CD4-positive, alpha-beta memory T cell (primary cell): Measurements from ENCODE around the gene MT1F. TPM values are rescaled to one million over a fixed set of nuclear protein-coding genes. Genes with fewer than 3 reads are reported as not detected.
"Not testable (repeated sequence)": the region's sequence is repeated elsewhere in the genome, so short reads cannot be mapped to it uniquely, and the experiment has no call there.

Experiments used
- CTCF ChIA-PET: fragments of 350-600 bp; sonication (Branson Sonifier 250); formaldehyde crosslinking; loops from one replicate; lab custom pipeline; 2021; ENCODE audit warnings: inconsistent platforms; ENCODE audit not compliant: partially characterized antibody; lab: Charles Lee
- POLR2A ChIA-PET: fragments of 350-600 bp; sonication (Branson Sonifier 250); formaldehyde crosslinking; loops from one replicate; lab custom pipeline; 2021; ENCODE audit not compliant: partially characterized antibody; lab: Charles Lee
- DNase-seq, 5 donors: peaks; one replicate each; pipeline versions ENCODE4 v3.0.0 to v3.0.0-alpha.2; 2020 to 2022; ENCODE audit warnings: mixed read lengths in 1 of 5
- H3K27ac ChIP-seq: one replicate; pipeline ENCODE4 v1.7.0; 2013; ENCODE audit warnings: low read depth, low read length
- H3K27me3 ChIP-seq: 2 replicates; pipeline ENCODE4 v1.7.0; 2013; ENCODE audit warnings: mild to moderate bottlenecking, low read length, moderate library complexity; ENCODE audit not compliant: insufficient read depth
- H3K36me3 ChIP-seq: 2 replicates; pipeline ENCODE4 v1.7.0; 2013; ENCODE audit warnings: mild to moderate bottlenecking, low read length, moderate library complexity; ENCODE audit not compliant: insufficient read depth
- H3K4me1 ChIP-seq: 2 replicates; pipeline ENCODE4 v1.7.0; 2013; ENCODE audit warnings: mild to moderate bottlenecking, low read length, moderate library complexity; ENCODE audit not compliant: insufficient read depth
- H3K4me3 ChIP-seq, 2 donors: one replicate each; pipeline ENCODE4 v1.7.0; 2013; ENCODE audit warnings: low read length in 2 of 2, mild to moderate bottlenecking in 1 of 2
- H3K9me3 ChIP-seq, 2 donors: one replicate each; pipeline ENCODE4 v1.7.0; 2013; ENCODE audit warnings: low read length in 2 of 2, control low read depth in 1 of 2; ENCODE audit not compliant: control insufficient read depth in 1 of 2
- H3K27ac Mint-ChIP-seq, 7 donors: one replicate each; pipeline ENCODE4 v1.8.0; 2020 to 2021; ENCODE audit warnings: mixed read lengths in 7 of 7, mild to moderate bottlenecking in 6 of 7, inconsistent platforms in 3 of 7, moderate library complexity in 3 of 7
- H3K27me3 Mint-ChIP-seq, 2 donors: one replicate each; pipeline ENCODE4 v1.8.0; 2020 to 2021; ENCODE audit warnings: mixed read lengths in 2 of 2
- H3K36me3 Mint-ChIP-seq, 2 donors: one replicate each; pipeline ENCODE4 v1.8.0; 2020 to 2021; ENCODE audit warnings: mixed read lengths in 2 of 2, inconsistent platforms in 1 of 2, mild to moderate bottlenecking in 1 of 2
- H3K4me1 Mint-ChIP-seq, 4 donors: one replicate each; pipeline ENCODE4 v1.8.0; 2020 to 2021; ENCODE audit warnings: mixed read lengths in 4 of 4, mild to moderate bottlenecking in 1 of 4
- H3K4me3 Mint-ChIP-seq, 8 donors: one replicate each; pipeline ENCODE4 v1.8.0; 2020 to 2021; ENCODE audit warnings: mixed read lengths in 8 of 8, mild to moderate bottlenecking in 7 of 8, moderate library complexity in 6 of 8, inconsistent platforms in 3 of 8
- H3K9me3 Mint-ChIP-seq, 8 donors: one replicate each; pipeline ENCODE4 v1.8.0; 2020 to 2021; ENCODE audit warnings: mixed read lengths in 8 of 8, mild to moderate bottlenecking in 5 of 8, inconsistent platforms in 3 of 8, moderate library complexity in 1 of 8
- intact Hi-C: fragments of 100-400 bp; cut with micrococcal nuclease; formaldehyde crosslinking; loops from one replicate; pipeline ENCODE4 v1.15.1; 2023
- polyA plus RNA-seq, 2 donors: library from polyadenylated mRNA; unstranded; fragments of 300-500 nt; fragmentation: Illumina TruSeq; gene quantifications; one replicate each; pipeline ENCODE4 v1.2.3, GENCODE V29; 2021
- total RNA-seq, 2 experiments: library from RNA; stranded (reverse); gene quantifications; one replicate each; pipeline ENCODE4 v1.2.3, GENCODE V29; 2021

MT1F gene
- total and polyA plus RNA-seq, 4 experiments from 2014 or later: 8.3 to 28.9 (median 12.5) TPM

- Histone ChIP-seq H3K27ac (no peak overlapping the region), H3K9me3 (no peaks in the 10 kb centered on the region), H3K36me3 (no peaks in the 10 kb centered on the region), H3K4me3 (peak overlapping the region in 1 of 2 donors; percentile 22), H3K4me1 (no peaks in the 10 kb centered on the region), H3K27me3 (no peaks in the 10 kb centered on the region)
- Mint-ChIP-seq H3K4me3 (peak overlapping the region; percentile 27 to 76 (median 66)), H3K27me3 (peaks cover 0 to 7% of the 10 kb centered on the region in 2 donors), H3K9me3 (no peaks in the 10 kb centered on the region), H3K27ac (peak overlapping the region in 2 of 7 donors; percentile 50 to 57), H3K36me3 (no peaks in the 10 kb centered on the region), H3K4me1 (peaks cover 3 to 6% (median 5%) of the 10 kb centered on the region in 4 donors)
- peak in 2 of 5 donors; percentile 26 to 46 for DNase-seq
- CTCF ChIA-PET: interaction anchor here (2.0 kb wide), 1 partner anchor 41 kb away, joined by 8 read pairs; no protein-coding TSS in a partner anchor
- intact Hi-C loops: loop anchor here (1.0 kb wide), 1 partner anchor 9 kb away; the partner anchor contains the start of gene MT2A
- POLR2A ChIA-PET: interaction anchor here (1.2 to 1.6 kb wide), 3 partner anchors 9 to 46 kb away, joined by 3 to 4 read pairs (median 3); partner anchors contain the start of gene MT2A
Measured at GRCh38 chr16:56617212-56618085, 40.3 kb upstream of the MT1F start.

- intact Hi-C loops: no loop called here
- no peaks in the 10 kb centered on the region for H3K27me3 ChIP-seq
- no peak overlapping the region for H3K27ac ChIP-seq
- Mint-ChIP-seq H3K4me3 (peak overlapping the region in 1 of 8 donors; percentile 4), H3K27me3 (peaks cover 0 to 7% of the 10 kb centered on the region in 2 donors), H3K36me3 (no peaks in the 10 kb centered on the region), H3K4me1 (peaks cover 3 to 6% (median 5%) of the 10 kb centered on the region in 4 donors), H3K9me3 (no peaks in the 10 kb centered on the region), H3K27ac (peak overlapping the region in 2 of 7 donors; percentile 47 to 57)
- ChIA-PET CTCF (interaction anchor here (1.0 to 2.0 kb wide), 2 partner anchors 41 to 85 kb away, joined by 4 to 8 read pairs; no protein-coding TSS in a partner anchor), POLR2A (interaction anchor here (1.2 to 1.6 kb wide), 3 partner anchors 10 to 45 kb away, joined by 3 to 4 read pairs (median 3); partner anchors contain the start of gene MT2A)
- no peaks in the 10 kb centered on the region for H3K36me3 ChIP-seq
- H3K9me3 ChIP-seq: no peaks in the 10 kb centered on the region
- no peaks in the 10 kb centered on the region for H3K4me1 ChIP-seq
- no peak for DNase-seq
- H3K4me3 ChIP-seq: no peak overlapping the region
Measured at GRCh38 chr16:56618138-56618537, 39.6 kb upstream of the MT1F start.

DNA sequence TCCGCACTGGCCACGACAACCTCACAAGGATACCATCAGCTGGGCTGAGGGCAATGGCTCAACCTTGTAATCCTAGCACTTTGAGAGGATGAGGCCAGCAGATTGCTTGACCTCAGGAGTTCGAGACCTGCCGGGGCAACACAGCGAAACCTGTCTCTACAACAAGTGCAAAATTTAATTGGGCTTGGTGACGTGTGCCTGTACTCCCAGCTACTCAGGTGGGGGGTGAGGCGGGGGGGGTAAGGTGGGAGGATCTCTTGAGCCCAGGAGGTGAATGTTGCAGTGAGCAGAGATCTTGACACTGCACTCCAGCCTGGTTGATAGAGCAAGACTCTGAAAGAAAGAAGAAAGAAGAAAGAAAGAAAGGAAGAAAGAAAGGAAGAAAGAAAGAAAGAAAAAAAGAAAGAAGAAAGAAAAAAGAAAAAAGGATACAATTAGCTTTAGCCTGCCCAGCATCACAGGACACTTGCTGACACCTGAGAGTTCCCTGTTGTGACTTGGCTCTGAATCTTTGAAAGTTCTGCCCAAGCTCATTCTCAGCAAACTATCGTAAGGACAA, 37.3 kb upstream of the MT1F start:
- peaks cover 8 to 14% (median 12%) of the 10 kb centered on the region in 4 donors for H3K4me1 Mint-ChIP-seq
- H3K9me3 Mint-ChIP-seq: no peaks in the 10 kb centered on the region
- no peak overlapping the region for H3K4me3 Mint-ChIP-seq
- CTCF ChIA-PET: no interaction called here
- no peak overlapping the region for H3K4me3 ChIP-seq
- no peaks in the 10 kb centered on the region for H3K27me3 ChIP-seq
- intact Hi-C loops: no loop called here
- H3K27ac Mint-ChIP-seq: no peak overlapping the region
- no peaks in the 10 kb centered on the region for H3K36me3 Mint-ChIP-seq
- H3K9me3 ChIP-seq: no peaks in the 10 kb centered on the region
- peaks cover 0 to 15% of the 10 kb centered on the region in 2 donors for H3K27me3 Mint-ChIP-seq
- H3K4me1 ChIP-seq: peaks cover 6% of the 10 kb centered on the region
- POLR2A ChIA-PET: interaction anchor here (0.6 kb wide), 1 partner anchor 54 kb away, joined by 3 read pairs; no protein-coding TSS in a partner anchor
- DNase-seq: no peak
- no peaks in the 10 kb centered on the region for H3K36me3 ChIP-seq
- H3K27ac ChIP-seq: no peak overlapping the region

- H3K27ac ChIP-seq, H3K4me3 ChIP-seq, H3K9me3 ChIP-seq, H3K4me3 Mint-ChIP-seq, H3K27me3 ChIP-seq, CTCF ChIA-PET, intact Hi-C loops, POLR2A ChIA-PET, H3K9me3 Mint-ChIP-seq, H3K36me3 Mint-ChIP-seq, H3K36me3 ChIP-seq, DNase-seq: not testable (repeated sequence)
- H3K27ac Mint-ChIP-seq: peak overlapping the region in 1 of 7 donors; percentile 1
- peaks cover 0 to 21% of the 10 kb centered on the region in 2 donors for H3K27me3 Mint-ChIP-seq
- peaks cover 14% of the 10 kb centered on the region for H3K4me1 ChIP-seq
- peaks cover 12 to 23% (median 15%) of the 10 kb centered on the region in 4 donors for H3K4me1 Mint-ChIP-seq
Measured at GRCh38 chr16:56621665-56622445, 35.9 kb upstream of the MT1F start.

DNA sequence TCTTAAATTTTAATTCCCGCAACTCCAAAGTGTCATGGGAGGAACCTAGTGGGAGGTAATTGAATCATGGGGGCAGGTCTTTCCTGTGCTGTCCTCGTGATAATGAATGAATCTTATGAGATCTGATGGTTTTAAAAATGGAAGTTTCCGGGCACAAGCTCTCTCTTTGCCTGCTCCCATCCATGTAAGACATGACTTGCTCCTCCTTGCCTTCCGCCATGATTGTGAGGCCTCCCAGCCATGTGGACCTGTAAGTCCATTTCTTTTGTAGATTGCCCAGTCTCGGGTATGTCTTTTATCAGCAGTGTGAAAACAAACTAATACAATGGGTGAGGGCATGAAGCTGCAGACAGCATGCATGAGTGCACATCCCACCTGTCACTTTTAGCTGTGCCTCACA, 34.6 kb upstream of the MT1F start:
- POLR2A ChIA-PET: interaction anchor here (0.8 to 3.6 kb wide), 5 partner anchors 15 to 59 kb away, joined by 3 to 15 read pairs (median 3); partner anchors contain the start of genes MT1A, MT1X and MT2A

DNA sequence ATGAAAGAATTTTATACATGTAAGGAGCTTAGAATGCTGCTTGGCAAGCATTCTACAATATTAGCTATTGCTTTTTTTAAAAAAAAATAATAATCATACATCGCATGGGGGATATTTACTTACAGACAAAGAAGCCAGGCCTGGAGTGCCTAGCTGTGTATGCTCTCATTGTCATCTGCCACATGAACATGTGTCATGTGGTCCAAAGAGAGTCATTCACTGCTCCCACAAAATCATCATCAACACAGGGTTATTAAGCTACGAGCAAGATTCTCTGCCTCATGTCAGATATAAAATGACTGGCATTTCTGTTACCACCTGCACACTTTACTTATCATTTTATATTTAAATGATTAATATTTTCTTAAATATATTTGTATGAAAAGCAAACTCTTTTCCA, 34.1 kb upstream of the MT1F start:
- Mint-ChIP-seq H3K27me3 (peaks cover 0 to 24% of the 10 kb centered on the region in 2 donors), H3K36me3 (no peaks in the 10 kb centered on the region), H3K4me3 (peak overlapping the region in 1 of 8 donors; percentile 22), H3K9me3 (no peaks in the 10 kb centered on the region), H3K4me1 (peaks cover 11 to 18% (median 12%) of the 10 kb centered on the region in 4 donors), H3K27ac (no peak overlapping the region)
- Histone ChIP-seq H3K36me3 (no peaks in the 10 kb centered on the region), H3K4me3 (no peak overlapping the region), H3K4me1 (peaks cover 14% of the 10 kb centered on the region), H3K27me3 (peaks cover 9% of the 10 kb centered on the region), H3K9me3 (no peaks in the 10 kb centered on the region), H3K27ac (no peak overlapping the region)
- CTCF ChIA-PET: interaction anchor here (0.8 to 1.8 kb wide), 6 partner anchors 8 to 53 kb away, joined by 3 to 9 read pairs (median 3); no protein-coding TSS in a partner anchor
- intact Hi-C loops: no loop called here
- POLR2A ChIA-PET: interaction anchor here (0.6 to 3.6 kb wide), 6 partner anchors 14 to 358 kb away, joined by 3 to 15 read pairs (median 4); partner anchors contain the start of genes MT1A, MT1X and MT2A
- no peak for DNase-seq

More for the DNA sequence above, 34.6 kb upstream of the MT1F start:
- Mint-ChIP-seq H3K27me3 (peaks cover 0 to 22% of the 10 kb centered on the region in 2 donors), H3K4me1 (peaks cover 11 to 18% (median 12%) of the 10 kb centered on the region in 4 donors), H3K27ac (peak overlapping the region in 1 of 7 donors; percentile 66)
- CTCF ChIA-PET: interaction anchor here (0.8 to 1.8 kb wide), 5 partner anchors 8 to 54 kb away, joined by 3 to 9 read pairs (median 3); no protein-coding TSS in a partner anchor
- H3K27ac ChIP-seq, H3K9me3 ChIP-seq, H3K36me3 ChIP-seq, intact Hi-C loops, DNase-seq, H3K4me3 ChIP-seq, H3K4me3 Mint-ChIP-seq, H3K27me3 ChIP-seq, H3K9me3 Mint-ChIP-seq, H3K36me3 Mint-ChIP-seq: not testable (repeated sequence)
- peaks cover 14% of the 10 kb centered on the region for H3K4me1 ChIP-seq
